ENCODE results near the gene GAS2L1. TPM values are rescaled to one million over a fixed set of nuclear protein-coding genes. Genes with fewer than 3 reads are reported as not detected.

Gene GAS2L1
- total RNA-seq, 1 experiment from 2014 or later, result 29.4 TPM

GRCh38 chr22:29334696-29335344 is 28.4 kb downstream of the GAS2L1 start (continued):
- TF ChIP-seq TCF7L2 (IDR thresholded peaks at IDR 0.05; ENCODE audit: borderline replicate concordance, extremely low read depth, insufficient read depth, insufficient read length) (no peak), SP1 (IDR thresholded peaks at IDR 0.05; ENCODE audit: low read depth) (no peak), POLR2A (IDR thresholded peaks at IDR 0.05; ENCODE audit: borderline replicate concordance, extremely low read depth, insufficient read depth, insufficient read length) (no peak), MAX (IDR thresholded peaks at IDR 0.05) (no peak), ZFX (IDR thresholded peaks at IDR 0.05) (no peak), SIN3A (IDR thresholded peaks at IDR 0.05; ENCODE audit: low read depth) (no peak), YY1 (IDR thresholded peaks at IDR 0.05; ENCODE audit: extremely low read depth, insufficient replicate concordance, low read depth, low read length) (no peak), ZNF274 (IDR thresholded peaks at IDR 0.05; ENCODE audit: low read depth, low read length) (no peak), REST (IDR thresholded peaks at IDR 0.05; ENCODE audit: low read depth) (no peak), SRF (IDR thresholded peaks at IDR 0.05; ENCODE audit: low read depth) (no peak)

GRCh38 chr22:29335656-29336055 is 29.2 kb downstream of the GAS2L1 start:
- Histone ChIP-seq H3K79me2 (ENCODE audit: insufficient read depth, low read length) (no peaks in the 10 kb centered on the region), H2AFZ (ENCODE audit: low read depth, low read length, poor library complexity, severe bottlenecking) (no peak overlapping the region), H3K4me3 (replicated peaks in 1 of 2; ENCODE audit: low read depth in 1 of 2, low read length in 2 of 2) (no peak overlapping the region), H3K9me3 (ENCODE audit: control insufficient read depth in 1 of 2, insufficient read depth in 1 of 2, low read depth in 1 of 2, low read length in 2 of 2) (no peaks in the 10 kb centered on the region), H3K9me2 (ENCODE audit: insufficient read depth) (no peaks in the 10 kb centered on the region), H4K20me1 (ENCODE audit: insufficient read depth) (no peaks in the 10 kb centered on the region), H3K36me3 (ENCODE audit: control insufficient read depth in 1 of 2, insufficient read depth in 2 of 2, low read length in 2 of 2) (peaks cover 12 to 18% of the 10 kb centered on the region in 2 experiments), H3K4me1 (ENCODE audit: control insufficient read depth in 1 of 2, insufficient read depth in 2 of 2, low read length in 2 of 2) (no peaks in the 10 kb centered on the region; a peak in 1 of 4 replicates), H3K9ac (ENCODE audit: low read length) (no peak overlapping the region), H3K4me2 (ENCODE audit: low read length) (no peak overlapping the region), H3K27ac (ENCODE audit: low read depth, low read length) (no peak overlapping the region), H3K27me3 (ENCODE audit: insufficient read depth, low read length) (no peaks in the 10 kb centered on the region)
- DNase-seq (ENCODE audit: low read depth, low spot score), result no peak
- no peak for ATAC-seq
- BruUV-seq (replicated peaks), result no TSS peak
- intact Hi-C loops (cut with micrococcal nuclease), result no loop called here
- TF ChIP-seq CTCF (IDR thresholded peaks at IDR 0.05 in 2 of 3, conservative IDR thresholded peaks at IDR 0.05 in 1 of 3; ENCODE audit: borderline replicate concordance in 1 of 3, insufficient read depth in 1 of 3, low read depth in 2 of 3, low read length in 2 of 3) (no peak), ELF1 (IDR thresholded peaks at IDR 0.05; ENCODE audit: borderline replicate concordance, low read depth) (no peak), POLR2A (IDR thresholded peaks at IDR 0.05; ENCODE audit: borderline replicate concordance, extremely low read depth, insufficient read depth, insufficient read length) (no peak), ZBTB33 (IDR thresholded peaks at IDR 0.05; ENCODE audit: extremely low read depth, insufficient replicate concordance, low read length) (no peak), ZNF274 (IDR thresholded peaks at IDR 0.05; ENCODE audit: low read depth, low read length) (no peak), SRF (IDR thresholded peaks at IDR 0.05; ENCODE audit: low read depth) (no peak), POLR2AphosphoS5 (IDR thresholded peaks at IDR 0.05; ENCODE audit: low read depth, low read length) (no peak), YY1 (IDR thresholded peaks at IDR 0.05; ENCODE audit: extremely low read depth, insufficient replicate concordance, low read depth, low read length) (no peak), SP1 (IDR thresholded peaks at IDR 0.05; ENCODE audit: low read depth) (no peak), CBX3 (IDR thresholded peaks at IDR 0.05; ENCODE audit: low read depth) (no peak), CEBPB (IDR thresholded peaks at IDR 0.05; ENCODE audit: low read depth) (no peak)
- POLR2A ChIA-PET, result no interaction called here
- RAD21 ChIA-PET (ENCODE audit: low non-redundant PET in 1 of 2, low total read pairs in 2 of 2, uncharacterized antibody in 2 of 2, unreplicated experiment in 2 of 2), result no interaction called here
- CTCF ChIA-PET, result no interaction called here
